H1 (cell line): Measurements from ENCODE around the gene NLRC5. TPM values are rescaled to one million over a fixed set of nuclear protein-coding genes. Genes with fewer than 3 reads are reported as not detected.

Source experiments
- CTCF ChIA-PET: fragments of 300-600 bp; sonication (Branson Sonifier 250); formaldehyde crosslinking; loops from one replicate; lab custom pipeline; 2021; ENCODE audit not compliant: partially characterized antibody; lab: Charles Lee
- POLR2A ChIA-PET: fragments of 300-600 bp; sonication (Branson Sonifier 250); formaldehyde crosslinking; loops from one replicate; lab custom pipeline; 2021; ENCODE audit warnings: inconsistent platforms; ENCODE audit not compliant: partially characterized antibody; lab: Charles Lee
- DNase-seq, 2 experiments: peaks; one replicate each; pipeline versions ENCODE4 v3.0.0 to v3.0.0-alpha.2; 2010 to 2022; ENCODE audit warnings: low spot score in 2 of 2, low read depth in 1 of 2, mixed read lengths in 1 of 2
- FAIRE-seq: peaks from 2 replicates; lab custom pipeline; 2011; peaks lifted over from hg19 to GRCh38; lab: Jason Lieb, UNC
- H2AFZ ChIP-seq: 2 replicates; pipeline ENCODE4 v1.8.1; 2012; ENCODE audit warnings: low read length, inconsistent platforms
- H2AK5ac ChIP-seq: 2 replicates; pipeline ENCODE4 v1.6.1; 2013; ENCODE audit warnings: low read depth, low read length
- H2BK120ac ChIP-seq: replicated peaks from 2 replicates; pipeline ENCODE3; 2013; ENCODE audit warnings: low read depth, low read length, inconsistent platforms
- H2BK12ac ChIP-seq: 2 replicates; pipeline ENCODE4 v1.6.1; 2013; ENCODE audit warnings: low read depth, low read length
- H2BK15ac ChIP-seq: 2 replicates; pipeline ENCODE4 v1.6.1; 2013; ENCODE audit warnings: low read length
- H2BK20ac ChIP-seq: 2 replicates; pipeline ENCODE4 v1.6.1; 2013; ENCODE audit warnings: low read length
- H2BK5ac ChIP-seq: 2 replicates; pipeline ENCODE4 v1.6.1; 2013; ENCODE audit warnings: low read depth, low read length
- H3K14ac ChIP-seq: 2 replicates; pipeline ENCODE4 v1.6.1; 2013; ENCODE audit warnings: inconsistent platforms; ENCODE audit not compliant: insufficient read length
- H3K18ac ChIP-seq: 2 replicates; pipeline ENCODE4 v1.6.1; 2013; ENCODE audit warnings: low read length; ENCODE audit errors: extremely low read depth
- H3K23ac ChIP-seq: 2 replicates; pipeline ENCODE4 v1.6.1; 2013; ENCODE audit warnings: inconsistent platforms; ENCODE audit not compliant: insufficient read length
- H3K23me2 ChIP-seq: 2 replicates; pipeline ENCODE4 v1.6.1; 2013; ENCODE audit warnings: low read depth, low read length
- H3K27ac ChIP-seq: 2 replicates; pipeline ENCODE4 v1.6.1; 2011; ENCODE audit warnings: low read depth, low read length, inconsistent platforms
- H3K27me3 ChIP-seq, 4 experiments: replicated peaks in 1 of 4; 1 replicate in 1 of 4; 2 replicates in 3 of 4; pipeline versions ENCODE4 v1.6.1 to v1.8.1; 2011 to 2013; ENCODE audit warnings: low read length in 3 of 4, mild to moderate bottlenecking in 3 of 4, inconsistent platforms in 2 of 4, mixed read lengths in 2 of 4, moderate library complexity in 1 of 4; ENCODE audit not compliant: control insufficient read depth in 3 of 4, insufficient read depth in 3 of 4; ENCODE audit errors: extremely low read depth in 1 of 4
- H3K36me3 ChIP-seq, 4 experiments: 2 replicates each; pipeline versions ENCODE4 v1.6.1 to v1.8.1; 2011 to 2013; ENCODE audit warnings: mild to moderate bottlenecking in 4 of 4, low read length in 3 of 4, moderate library complexity in 2 of 4, control low read depth in 1 of 4, inconsistent platforms in 1 of 4; ENCODE audit not compliant: insufficient read depth in 4 of 4, control insufficient read depth in 2 of 4
- H3K4ac ChIP-seq: replicated peaks from 2 replicates; pipeline ENCODE3; 2013; ENCODE audit warnings: low read length, low read depth, mixed read lengths, inconsistent platforms; ENCODE audit not compliant: insufficient read length
- H3K4me1 ChIP-seq, 4 experiments: replicated peaks in 1 of 4; 1 replicate in 1 of 4; 2 replicates in 3 of 4; pipeline versions ENCODE4 v1.6.1 to v1.8.1; 2011 to 2013; ENCODE audit warnings: low read length in 3 of 4, inconsistent platforms in 2 of 4, mixed read lengths in 1 of 4; ENCODE audit not compliant: insufficient read depth in 4 of 4, control insufficient read depth in 3 of 4
- H3K4me2 ChIP-seq, 2 experiments: 2 replicates each; pipeline versions ENCODE4 v1.6.1 to v1.8.1; 2011 to 2013; ENCODE audit warnings: low read depth in 2 of 2, low read length in 2 of 2, control low read depth in 1 of 2, inconsistent platforms in 1 of 2, mild to moderate bottlenecking in 1 of 2; ENCODE audit not compliant: insufficient read depth in 1 of 2
- H3K4me3 ChIP-seq, 4 experiments: fragments of 200-600, 300-600 bp in 1 of 4; sonication (generic), shearing (Covaris generic), sonication (Bioruptor Twin) in 1 of 4; 2 replicates each; pipeline versions ENCODE4 v1.5.1 to v1.8.1; 2011 to 2016; ENCODE audit warnings: low read length in 4 of 4, low read depth in 3 of 4, control low read depth in 2 of 4, inconsistent platforms in 2 of 4, mild to moderate bottlenecking in 2 of 4, mixed read lengths in 1 of 4, moderate library complexity in 1 of 4; ENCODE audit not compliant: insufficient read depth in 2 of 4; ENCODE audit errors: extremely low read depth in 1 of 4
- H3K56ac ChIP-seq: replicated peaks from 2 replicates; pipeline ENCODE3; 2013; ENCODE audit warnings: low read depth, mild to moderate bottlenecking, mixed read lengths, low read length, inconsistent platforms; ENCODE audit not compliant: insufficient read length
- H3K79me1 ChIP-seq: 2 replicates; pipeline ENCODE4 v1.6.1; 2013; ENCODE audit warnings: low read depth, low read length, control low read depth
- H3K79me2 ChIP-seq, 2 experiments: 2 replicates each; pipeline versions ENCODE4 v1.6.1 to v1.8.1; 2012 to 2013; ENCODE audit warnings: low read length in 2 of 2, mild to moderate bottlenecking in 2 of 2, inconsistent platforms in 1 of 2; ENCODE audit not compliant: insufficient read depth in 2 of 2, control insufficient read depth in 1 of 2
- H3K9ac ChIP-seq, 4 experiments: replicated peaks in 1 of 4; 1 replicate in 1 of 4; 2 replicates in 3 of 4; pipeline versions ENCODE4 v1.6.1 to v1.8.1; 2011 to 2013; ENCODE audit warnings: low read depth in 3 of 4, low read length in 3 of 4, control low read depth in 2 of 4, mild to moderate bottlenecking in 2 of 4, moderate library complexity in 2 of 4, inconsistent platforms in 1 of 4; ENCODE audit errors: extremely low read depth in 1 of 4
- H3K9me3 ChIP-seq, 2 experiments: 2 replicates each; pipeline versions ENCODE4 v1.6.1 to v1.8.1; 2012 to 2013; ENCODE audit warnings: mild to moderate bottlenecking in 2 of 2, moderate library complexity in 2 of 2, control low read depth in 1 of 2, inconsistent platforms in 1 of 2, low read depth in 1 of 2, low read length in 1 of 2, mixed read lengths in 1 of 2; ENCODE audit not compliant: insufficient read depth in 2 of 2
- H4K20me1 ChIP-seq, 2 experiments: replicated peaks in 1 of 2; 2 replicates each; pipeline versions ENCODE3 to v1.8.1; 2011 to 2013; ENCODE audit warnings: inconsistent platforms in 2 of 2, low read length in 2 of 2, mild to moderate bottlenecking in 1 of 2; ENCODE audit not compliant: insufficient read depth in 2 of 2, control insufficient read depth in 1 of 2
- H4K5ac ChIP-seq: 2 replicates; pipeline ENCODE4 v1.6.1; 2013; ENCODE audit warnings: low read length, low read depth, mixed read lengths, inconsistent platforms; ENCODE audit not compliant: insufficient read length
- H4K8ac ChIP-seq: 2 replicates; pipeline ENCODE4 v1.8.0; 2013; ENCODE audit warnings: mild to moderate bottlenecking, moderate library complexity, low read length, inconsistent platforms; ENCODE audit not compliant: insufficient read depth; ENCODE audit errors: extremely low read depth
- H4K91ac ChIP-seq: replicated peaks from 2 replicates; pipeline ENCODE3; 2013; ENCODE audit warnings: low read length, mixed read lengths, inconsistent platforms; ENCODE audit not compliant: insufficient read length
- ASH2L ChIP-seq: fragments of 200-600, 300-600 bp; sonication (generic); IDR thresholded peaks from one replicate; pipeline ENCODE4 v1.7.1; 2017; ENCODE audit warnings: low read length
- CTBP2 ChIP-seq: IDR thresholded peaks from 2 replicates; pipeline ENCODE4 v1.7.0; 2011; ENCODE audit warnings: borderline replicate concordance, mild to moderate bottlenecking, moderate library complexity, mixed read lengths, low read length; ENCODE audit not compliant: insufficient read depth, insufficient read length
- EZH2 ChIP-seq: fragments of 200-600 bp; sonication (generic); IDR thresholded peaks from 2 replicates; pipeline ENCODE4 v1.7.1; 2012; ENCODE audit warnings: low read depth, mild to moderate bottlenecking, moderate library complexity, low read length, inconsistent platforms; ENCODE audit not compliant: severe bottlenecking
- GTF2F1 ChIP-seq: IDR thresholded peaks from 2 replicates; pipeline ENCODE4 v1.6.1; 2012; ENCODE audit warnings: low read depth, low read length, improper control_type of control experiment, borderline replicate concordance
- JUN ChIP-seq: IDR thresholded peaks from 2 replicates; pipeline ENCODE4 v1.6.1; 2011; ENCODE audit warnings: low read depth, mild to moderate bottlenecking, improper control_type of control experiment, low read length
- NRF1 ChIP-seq: IDR thresholded peaks from 2 replicates; pipeline ENCODE4 v1.6.1; 2011; ENCODE audit warnings: mild to moderate bottlenecking, low read depth, low read length, improper control_type of control experiment
- RBBP5 ChIP-seq: IDR thresholded peaks from 2 replicates; pipeline ENCODE4 v1.7.1; 2012; ENCODE audit warnings: low read depth, mild to moderate bottlenecking, inconsistent platforms, low read length, moderate library complexity, borderline replicate concordance
- SP4 ChIP-seq: IDR thresholded peaks from 2 replicates; pipeline ENCODE4 v1.6.1; 2012; ENCODE audit warnings: low read length, inconsistent platforms
- WGBS, 2 experiments: shearing (Covaris generic) in 1 of 2; methylation state at CpG; one replicate each; pipeline versions ENCODE4 v1.1.6 to v1.1.7; 2013 to 2015; ENCODE audit warnings: low lambda C conversion rate in 2 of 2, mixed read lengths in 2 of 2, inconsistent platforms in 1 of 2, low coverage in 1 of 2, missing lambda C conversion rate in 1 of 2; ENCODE audit not compliant: insufficient replicate concordance in 2 of 2, insufficient coverage in 1 of 2, insufficient read length in 1 of 2; ENCODE audit errors: extremely low coverage in 1 of 2, missing lambda C conversion rate in 1 of 2; 5-methylcytosine and 5-hydroxymethylcytosine counted together
- polyA plus RNA-seq, 7 experiments: library from polyadenylated mRNA; depleted of rRNA in 3 of 7; stranded (reverse) in 5 of 7; unstranded in 2 of 7; fragments of >200 nt in 5 of 7; fragments of 200-250 nt in 2 of 7; gene quantifications; 1 replicate in 5 of 7; 2 replicates in 1 of 7; 4 replicates in 1 of 7; pipeline versions ENCODE4 v1.2.1 to v1.2.3, GENCODE V29; 2011 to 2013; ENCODE audit warnings: missing spikeins in 2 of 7, mixed read lengths in 2 of 7
- total RNA-seq: library from RNA; stranded (reverse); fragmentation: NEBNext Ultra II Directional; extraction: Animal tissue kit (Norgen Biotek cat#: 25700); gene quantifications from 2 replicates; pipeline ENCODE4 v1.2.1, GENCODE V29; 2021
- TF ChIP-seq, protein P1 (sequence below), 3 experiments: IDR thresholded peaks; 1 replicate in 2 of 3; 2 replicates in 1 of 3; pipeline versions ENCODE4 v1.5.1 to v1.6.1; 2011; ENCODE audit warnings: low read length in 3 of 3, mild to moderate bottlenecking in 3 of 3, inconsistent platforms in 2 of 3, low read depth in 1 of 3, moderate library complexity in 1 of 3; ENCODE audit not compliant: insufficient read depth in 1 of 3; ENCODE audit errors: control extremely low read depth in 1 of 3
- TF ChIP-seq, protein P2 (sequence below): IDR thresholded peaks from 2 replicates; pipeline ENCODE4 v1.6.1; 2012; ENCODE audit warnings: inconsistent platforms

NLRC5 gene
- total and polyA plus RNA-seq, 2 of the 8 experiments (the other 6 are each of a cell fraction or from before 2014, with no cell fraction given): 2.2 to 3.2 TPM

GRCh38 chr16:57112403-57113041 lies 123.2 kb downstream of the NLRC5 start:
- H2AK5ac ChIP-seq: no peak overlapping the region
- peaks cover 0 to 1% of the 10 kb centered on the region in 2 experiments for H4K20me1 ChIP-seq
- H4K91ac ChIP-seq: no peak overlapping the region
- H2BK120ac ChIP-seq: no peak overlapping the region
- H4K8ac ChIP-seq: no peak overlapping the region
- H2BK15ac ChIP-seq: no peak overlapping the region
- no peaks in the 10 kb centered on the region for H3K79me2 ChIP-seq
- H3K27me3 ChIP-seq: no peaks in the 10 kb centered on the region
- CTCF ChIA-PET: interaction anchor here (1.3 kb wide), 1 partner anchor 29 kb away, joined by 3 read pairs; no protein-coding TSS in a partner anchor
- no peaks in the 10 kb centered on the region for H3K23me2 ChIP-seq
- FAIRE-seq: no peak
- no peak overlapping the region for H3K9ac ChIP-seq
- H3K79me1 ChIP-seq: no peaks in the 10 kb centered on the region; the same call in 1 of the 2 replicates
- no peak overlapping the region for H3K56ac ChIP-seq
- no peak for DNase-seq
- no peak overlapping the region for H4K5ac ChIP-seq
- no peak overlapping the region for H3K27ac ChIP-seq
- H2BK20ac ChIP-seq: no peak overlapping the region
- H2AFZ ChIP-seq: no peak overlapping the region
- no peak overlapping the region for H3K14ac ChIP-seq
- H2BK12ac ChIP-seq: no peak overlapping the region
- peaks cover 0 to 13% (median 4%) of the 10 kb centered on the region in 4 experiments; a peak in 4 of 7 replicates for H3K4me1 ChIP-seq
- no peaks in the 10 kb centered on the region for H3K9me3 ChIP-seq
- no peak overlapping the region for H3K4me2 ChIP-seq
- H3K18ac ChIP-seq: no peak overlapping the region
- no peaks in the 10 kb centered on the region for H3K36me3 ChIP-seq
- H3K4ac ChIP-seq: no peak overlapping the region
- no peak overlapping the region for H3K23ac ChIP-seq
- H2BK5ac ChIP-seq: 0 out of 2 replicates have a peak overlapping the region, but pooled peaks have one; percentile 28
- WGBS, 2 experiments: 86% methylated on average over 10 of the region's 10 CpGs; no CpG with 5 or more reads in 1 of the 2 experiments
- POLR2A ChIA-PET: interaction anchor here (1.4 kb wide), 1 partner anchor 37 kb away, joined by 3 read pairs; no protein-coding TSS in a partner anchor
- no peak overlapping the region for H3K4me3 ChIP-seq
- TF ChIP-seq RBBP5 (no peak), ASH2L (no peak), EZH2 (no peak), JUN (no peak), CTBP2 (no peak), NRF1 (no peak), SP4 (no peak), GTF2F1 (no peak)
- TF ChIP-seq, protein P1, sequence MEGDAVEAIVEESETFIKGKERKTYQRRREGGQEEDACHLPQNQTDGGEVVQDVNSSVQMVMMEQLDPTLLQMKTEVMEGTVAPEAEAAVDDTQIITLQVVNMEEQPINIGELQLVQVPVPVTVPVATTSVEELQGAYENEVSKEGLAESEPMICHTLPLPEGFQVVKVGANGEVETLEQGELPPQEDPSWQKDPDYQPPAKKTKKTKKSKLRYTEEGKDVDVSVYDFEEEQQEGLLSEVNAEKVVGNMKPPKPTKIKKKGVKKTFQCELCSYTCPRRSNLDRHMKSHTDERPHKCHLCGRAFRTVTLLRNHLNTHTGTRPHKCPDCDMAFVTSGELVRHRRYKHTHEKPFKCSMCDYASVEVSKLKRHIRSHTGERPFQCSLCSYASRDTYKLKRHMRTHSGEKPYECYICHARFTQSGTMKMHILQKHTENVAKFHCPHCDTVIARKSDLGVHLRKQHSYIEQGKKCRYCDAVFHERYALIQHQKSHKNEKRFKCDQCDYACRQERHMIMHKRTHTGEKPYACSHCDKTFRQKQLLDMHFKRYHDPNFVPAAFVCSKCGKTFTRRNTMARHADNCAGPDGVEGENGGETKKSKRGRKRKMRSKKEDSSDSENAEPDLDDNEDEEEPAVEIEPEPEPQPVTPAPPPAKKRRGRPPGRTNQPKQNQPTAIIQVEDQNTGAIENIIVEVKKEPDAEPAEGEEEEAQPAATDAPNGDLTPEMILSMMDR (IDR thresholded peaks at IDR 0.05; ENCODE audit: control extremely low read depth in 1 of 3, insufficient read depth in 1 of 3, low read depth in 1 of 3, low read length in 3 of 3): no peak
- TF ChIP-seq, protein P2, sequence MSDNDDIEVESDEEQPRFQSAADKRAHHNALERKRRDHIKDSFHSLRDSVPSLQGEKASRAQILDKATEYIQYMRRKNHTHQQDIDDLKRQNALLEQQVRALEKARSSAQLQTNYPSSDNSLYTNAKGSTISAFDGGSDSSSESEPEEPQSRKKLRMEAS: no peak
